Left lung (tissue), 10 donors: ENCODE data around the gene MED25. TPM values are rescaled to one million over a fixed set of nuclear protein-coding genes. Genes with fewer than 3 reads are reported as not detected.
"Not testable (repeated sequence)": the region's sequence is repeated elsewhere in the genome, so short reads cannot be mapped to it uniquely, and the experiment has no call there.

Source experiments
- ATAC-seq: fragments of 200-7000 bp; cut with Tn5 transposase; one replicate; pipeline ENCODE4 v1.9.1; 2020; ENCODE audit warnings: moderate library complexity
- DNase-seq, 4 donors: peaks; one replicate each; pipeline ENCODE4 v3.0.0-alpha.2; 2013 to 2020
- H3K27ac ChIP-seq, 2 donors: fragments of 200-600 bp; sonication (generic) in 1 of 2; one replicate each; pipeline versions ENCODE4 v1.5.0 to v1.8.0; 2020 to 2021
- H3K27me3 ChIP-seq, 2 donors: fragments of 200-600 bp; sonication (generic) in 1 of 2; one replicate each; pipeline versions ENCODE4 v1.5.0 to v1.8.0; 2020 to 2021
- H3K36me3 ChIP-seq, 2 donors: fragments of 200-600 bp; sonication (generic) in 1 of 2; one replicate each; pipeline versions ENCODE4 v1.5.0 to v1.8.0; 2020 to 2021
- H3K4me1 ChIP-seq, 2 donors: fragments of 200-600 bp; one replicate each; pipeline ENCODE4 v1.8.0; 2021
- H3K4me3 ChIP-seq, 2 donors: fragments of 200-600 bp; sonication (generic) in 1 of 2; one replicate each; pipeline versions ENCODE4 v1.5.0 to v1.8.0; 2020 to 2021; ENCODE audit warnings: mild to moderate bottlenecking in 1 of 2
- H3K9me3 ChIP-seq, 2 donors: fragments of 200-600 bp; sonication (generic) in 1 of 2; one replicate each; pipeline versions ENCODE4 v1.5.0 to v1.8.0; 2020 to 2021
- intact Hi-C, 2 donors: fragments of 100-400 bp; cut with DNase I; formaldehyde crosslinking; loops; one replicate each; pipeline versions ENCODE4 v1.11.2 to v1.14.2; 2022
- polyA plus RNA-seq, 6 donors: library from polyadenylated mRNA; unstranded; fragments of 120-200 nt; gene quantifications; one replicate each; pipeline ENCODE4 v1.2.1, GENCODE V29; 2013; ENCODE audit not compliant: insufficient read length in 6 of 6
- total RNA-seq, 2 donors: library from RNA; stranded (reverse); fragmentation: NEBNext Ultra II Directional; extraction: Animal tissue kit (Norgen Biotek cat#: 25700); gene quantifications; one replicate each; pipeline ENCODE4 v1.2.1, GENCODE V29; 2021
- TF ChIP-seq, protein P1 (sequence below), 2 donors: fragments of 200-600 bp; sonication (generic) in 1 of 2; IDR thresholded peaks; one replicate each; pipeline versions ENCODE4 v1.5.0 to v1.8.0; 2021; ENCODE audit warnings: antibody characterized with exemption in 2 of 2
- donor health status: DM: no; HTN: yes; CAD: no.
- donor health status: DM: no; HTN: no; CAD: no.

The MED25 gene
- total and polyA plus RNA-seq, 8 donors = 52.1 to 67.4 (median 57.6) TPM

DNA sequence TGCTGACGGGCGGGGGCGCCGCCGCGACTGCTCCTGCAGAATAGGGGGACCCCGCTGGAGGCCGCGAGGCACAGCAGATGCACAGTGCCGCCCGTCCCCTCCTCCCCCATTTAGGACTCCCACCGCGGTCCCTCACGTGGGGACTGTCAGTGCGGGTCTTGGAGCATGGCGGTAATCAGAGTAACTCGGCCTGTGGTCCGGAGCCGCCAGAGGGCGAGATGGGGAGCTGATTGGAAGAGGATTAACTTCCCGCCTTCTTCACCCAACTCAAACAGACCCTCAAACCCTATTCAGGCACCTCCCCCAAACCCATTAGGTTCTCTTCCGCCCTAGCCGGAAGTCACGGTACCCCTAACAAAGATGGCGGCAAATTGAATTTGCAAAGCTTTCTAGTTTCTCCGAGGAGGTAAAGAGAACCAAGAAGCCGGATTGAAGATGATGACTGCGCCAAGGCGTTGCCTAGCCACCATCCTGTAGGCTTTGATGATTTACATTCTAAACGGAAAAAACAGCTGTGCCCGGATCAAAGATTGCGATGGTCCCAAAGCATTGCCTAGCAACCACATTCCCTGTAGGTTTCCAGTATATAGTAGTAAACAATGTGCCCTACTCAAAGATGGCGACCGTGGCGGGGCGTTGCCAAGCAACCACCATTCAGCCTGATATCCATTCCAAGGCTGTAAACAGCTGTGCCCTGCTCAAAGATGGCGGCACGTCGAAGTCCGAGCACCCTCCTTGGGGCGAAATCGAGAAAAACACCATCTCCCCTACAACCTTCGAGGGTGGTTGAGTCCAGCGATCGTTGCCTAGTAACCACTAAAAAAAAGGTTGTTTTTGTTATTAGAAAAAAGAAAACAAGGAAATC lies 4.9 kb upstream of the MED25 start, which contains the start of gene FUZ:
TSS of gene FUZ (minus strand) at position 296 of the 865 bp plus-strand sequence. CDS start at position 110, 186 bp downstream.
- H3K36me3 ChIP-seq = no peaks in the 10 kb centered on the region
- peak within 1 kb of the TSS; percentile 91 to 95 for H3K27ac ChIP-seq
- peak within 1 kb of the TSS; percentile 54 to 65 for H3K4me3 ChIP-seq
- TF ChIP-seq, protein P1, sequence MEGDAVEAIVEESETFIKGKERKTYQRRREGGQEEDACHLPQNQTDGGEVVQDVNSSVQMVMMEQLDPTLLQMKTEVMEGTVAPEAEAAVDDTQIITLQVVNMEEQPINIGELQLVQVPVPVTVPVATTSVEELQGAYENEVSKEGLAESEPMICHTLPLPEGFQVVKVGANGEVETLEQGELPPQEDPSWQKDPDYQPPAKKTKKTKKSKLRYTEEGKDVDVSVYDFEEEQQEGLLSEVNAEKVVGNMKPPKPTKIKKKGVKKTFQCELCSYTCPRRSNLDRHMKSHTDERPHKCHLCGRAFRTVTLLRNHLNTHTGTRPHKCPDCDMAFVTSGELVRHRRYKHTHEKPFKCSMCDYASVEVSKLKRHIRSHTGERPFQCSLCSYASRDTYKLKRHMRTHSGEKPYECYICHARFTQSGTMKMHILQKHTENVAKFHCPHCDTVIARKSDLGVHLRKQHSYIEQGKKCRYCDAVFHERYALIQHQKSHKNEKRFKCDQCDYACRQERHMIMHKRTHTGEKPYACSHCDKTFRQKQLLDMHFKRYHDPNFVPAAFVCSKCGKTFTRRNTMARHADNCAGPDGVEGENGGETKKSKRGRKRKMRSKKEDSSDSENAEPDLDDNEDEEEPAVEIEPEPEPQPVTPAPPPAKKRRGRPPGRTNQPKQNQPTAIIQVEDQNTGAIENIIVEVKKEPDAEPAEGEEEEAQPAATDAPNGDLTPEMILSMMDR (IDR thresholded peaks at IDR 0.05) = no peak
- ATAC-seq (peak; percentile 68), DNase-seq (peak; percentile 97 to 99 (median 98))
- H3K27me3 ChIP-seq = no peaks in the 10 kb centered on the region
- peaks cover 7 to 19% of the 10 kb centered on the region in 2 donors for H3K4me1 ChIP-seq
- no peaks in the 10 kb centered on the region for H3K9me3 ChIP-seq
- intact Hi-C loops = no loop called here

DNA sequence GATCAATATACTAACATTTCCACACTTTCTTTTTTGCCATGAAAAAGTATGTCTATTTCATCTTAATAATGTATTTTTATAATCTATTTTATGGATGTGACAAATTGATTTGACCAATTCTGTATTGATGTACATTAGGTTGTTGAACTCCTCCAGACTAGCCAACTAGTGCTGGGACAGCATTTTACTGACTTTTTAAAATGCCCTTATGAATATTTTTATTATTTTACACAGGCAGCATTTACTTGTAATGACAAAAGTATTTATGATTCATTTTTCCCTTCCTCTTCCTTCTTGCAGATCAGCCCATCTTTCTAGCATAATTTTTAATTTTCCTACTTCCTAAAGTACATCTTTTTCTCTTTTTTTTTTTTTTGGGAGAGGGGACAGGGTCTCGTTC lies 4.1 kb upstream of the MED25 start:
- Histone ChIP-seq H3K27ac (peak overlapping the region; percentile 91 to 95), H3K27me3 (no peaks in the 10 kb centered on the region), H3K4me1 (peaks cover 8 to 17% of the 10 kb centered on the region in 2 donors), H3K9me3 (no peaks in the 10 kb centered on the region), H3K4me3 (peak overlapping the region in 1 of 2 donors; percentile 65), H3K36me3 (no peaks in the 10 kb centered on the region)
- TF ChIP-seq, protein P1 (IDR thresholded peaks at IDR 0.05) = no peak
- intact Hi-C loops = no loop called here
- DNase-seq (no peak), ATAC-seq (no peak)

DNA sequence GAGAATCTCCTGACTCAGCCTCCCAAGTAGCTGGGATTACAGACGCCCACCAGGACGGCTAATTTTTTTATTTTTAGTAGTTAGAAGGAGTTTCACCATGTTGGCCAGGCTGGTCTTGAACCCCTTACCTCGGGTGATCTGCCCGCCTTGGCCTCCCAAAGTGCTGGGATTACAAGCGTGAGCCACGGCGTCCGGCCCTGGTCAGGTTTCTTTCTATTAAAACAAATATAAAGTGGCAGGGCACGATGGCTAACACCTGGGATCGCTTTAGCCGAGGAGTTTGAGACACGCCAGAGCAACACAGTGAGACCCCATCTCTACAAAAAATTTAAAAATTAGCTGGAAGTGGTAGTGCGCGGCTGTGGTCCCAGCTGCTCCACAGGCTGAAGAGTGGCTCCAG lies 1.5 kb upstream of the MED25 start:
- intact Hi-C loops = no loop called here
- Histone ChIP-seq H3K36me3 (peaks cover 0 to 3% of the 10 kb centered on the region in 2 donors), H3K27ac (peak overlapping the region; percentile 96 to 98), H3K9me3 (no peaks in the 10 kb centered on the region), H3K4me1 (peaks cover 8 to 26% of the 10 kb centered on the region in 2 donors), H3K27me3 (no peaks in the 10 kb centered on the region), H3K4me3 (peak overlapping the region in 1 of 2 donors; percentile 93)
- no peak for ATAC-seq
- no peak for DNase-seq
- TF ChIP-seq, protein P1 (IDR thresholded peaks at IDR 0.05) = no peak

DNA sequence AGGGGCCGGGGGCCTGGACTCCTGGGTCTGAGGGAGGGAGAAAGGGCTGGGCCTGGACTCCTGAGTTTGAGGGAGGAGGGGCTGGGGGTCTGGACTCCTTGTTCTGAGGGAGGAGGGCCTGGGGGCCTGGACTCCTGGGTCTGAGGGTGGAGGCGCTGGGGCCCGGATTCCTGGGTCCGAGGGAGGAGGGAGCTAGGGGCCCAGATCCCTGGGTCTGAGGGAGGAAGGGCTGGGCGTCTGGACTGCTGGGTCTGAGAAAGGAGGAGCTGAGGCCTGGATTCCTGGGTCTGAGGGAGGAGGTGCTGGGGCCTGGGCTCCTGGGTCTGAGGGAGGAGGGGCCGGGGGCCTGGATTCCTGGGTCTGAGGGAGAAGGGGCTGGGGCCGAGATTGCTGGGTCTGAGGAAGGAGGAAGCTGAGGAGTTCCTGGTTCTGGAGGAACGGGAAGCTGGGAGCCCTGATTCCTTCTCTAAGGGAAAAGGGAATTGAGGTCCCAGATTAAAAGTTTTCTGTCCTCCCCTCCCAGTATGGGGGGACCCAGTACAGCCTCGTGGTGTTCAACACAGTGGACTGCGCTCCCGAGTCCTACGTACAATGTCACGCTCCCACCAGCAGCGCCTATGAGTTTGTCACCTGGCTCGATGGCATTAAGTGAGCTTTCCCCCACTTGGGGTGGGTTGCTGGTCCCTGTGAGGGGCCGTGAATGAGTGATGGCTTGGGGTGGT lies 721 bp downstream of the MED25 start:
- DNase-seq (no peak), ATAC-seq (no peak)
- Histone ChIP-seq H3K4me3 (peak overlapping the region; percentile 79 to 93), H3K27me3 (no peaks in the 10 kb centered on the region), H3K27ac (peak overlapping the region in 1 of 2 donors; percentile 98), H3K4me1 (peaks cover 8 to 26% of the 10 kb centered on the region in 2 donors), H3K9me3 (no peaks in the 10 kb centered on the region), H3K36me3 (peaks cover 0 to 15% of the 10 kb centered on the region in 2 donors)
- intact Hi-C loops = no loop called here
- TF ChIP-seq, protein P1 (IDR thresholded peaks at IDR 0.05) = no peak

DNA sequence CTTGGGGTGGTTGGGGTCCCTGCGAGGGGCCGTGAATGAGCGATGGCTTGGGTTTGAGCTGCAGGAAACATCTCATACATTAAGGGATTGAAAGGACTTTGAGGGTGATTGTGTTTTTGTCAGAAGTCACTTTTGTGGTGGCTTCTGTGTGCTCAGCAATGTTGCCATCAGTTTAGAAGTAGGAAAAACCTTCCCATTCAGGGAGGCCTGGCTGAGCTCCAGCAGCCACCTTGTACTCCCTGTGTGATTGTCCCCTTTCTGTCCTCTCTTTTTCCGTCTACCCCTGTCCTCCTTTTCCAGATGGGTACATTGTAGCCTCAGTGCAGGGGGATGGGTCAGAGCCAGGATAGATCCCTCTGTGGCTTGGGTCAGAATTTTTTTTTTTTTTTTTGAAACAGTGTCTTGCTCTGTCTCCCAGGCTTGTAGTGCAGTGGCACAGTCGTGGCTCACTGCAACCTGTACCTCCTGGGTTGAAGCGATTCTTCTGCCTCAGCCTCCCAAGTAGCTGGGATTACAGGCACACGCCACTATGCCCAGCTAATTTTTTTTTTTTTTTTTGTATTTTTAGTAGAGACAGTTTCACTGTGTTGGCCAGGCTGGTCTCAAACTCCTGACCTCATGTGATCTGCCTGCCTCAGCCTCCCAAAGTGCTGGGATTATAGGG lies 1.5 kb downstream of the MED25 start:
- H3K4me3 ChIP-seq = peak overlapping the region; percentile 79 to 93
- intact Hi-C loops = not testable (repeated sequence)

More for the DNA sequence above, 1.5 kb downstream of the MED25 start:
- peaks cover 8 to 26% of the 10 kb centered on the region in 2 donors for H3K4me1 ChIP-seq
- not testable (repeated sequence) for ATAC-seq, H3K9me3 ChIP-seq, H3K27me3 ChIP-seq, DNase-seq, H3K27ac ChIP-seq
- peaks cover 0 to 23% of the 10 kb centered on the region in 2 donors for H3K36me3 ChIP-seq
